ENCODE measurements around the gene VAX1.

GRCh38 chr10:117134306-117135025, 3.6 kb downstream of the VAX1 start:
- TF ChIP-seq EP300 (IDR thresholded peaks at IDR 0.05; ENCODE audit: low read length) (no peak), CTCF (IDR thresholded peaks at IDR 0.05 in 2 of 3, conservative IDR thresholded peaks at IDR 0.05 in 1 of 3; ENCODE audit: insufficient read depth in 2 of 3, low read depth in 1 of 3, low read length in 3 of 3) (no peak), NONO (IDR thresholded peaks at IDR 0.05; ENCODE audit: low read depth in 2 of 2, low read length in 1 of 2) (no peak), CHD4 (IDR thresholded peaks at IDR 0.05; ENCODE audit: insufficient read depth, insufficient replicate concordance, low read depth, low read length, poor library complexity, severe bottlenecking) (no peak), POLR2G (IDR thresholded peaks at IDR 0.05; ENCODE audit: low read depth, low read length) (no peak), POLR2A (conservative IDR thresholded peaks at IDR 0.05) (no peak), CREB1 (IDR thresholded peaks at IDR 0.05) (no peak), CREB1 (CRISPR knock-in tag; IDR thresholded peaks at IDR 0.05) (no peak), FOXA3 (CRISPR knock-in tag; conservative IDR thresholded peaks at IDR 0.05 in 1 of 2, IDR thresholded peaks at IDR 0.05 in 1 of 2) (no peak), PRPF4 (IDR thresholded peaks at IDR 0.05; ENCODE audit: insufficient read depth, low read depth, low read length, poor library complexity, severe bottlenecking) (no peak)

Measured in K562 (cell line).